Measurements from ENCODE around the gene KLHL3. TPM values are rescaled to one million over a fixed set of nuclear protein-coding genes. Genes with fewer than 3 reads are reported as not detected.

KLHL3 gene
- total and polyA plus RNA-seq, 2 experiments from 2014 or later, result 4.9 to 10.8 TPM

DNA sequence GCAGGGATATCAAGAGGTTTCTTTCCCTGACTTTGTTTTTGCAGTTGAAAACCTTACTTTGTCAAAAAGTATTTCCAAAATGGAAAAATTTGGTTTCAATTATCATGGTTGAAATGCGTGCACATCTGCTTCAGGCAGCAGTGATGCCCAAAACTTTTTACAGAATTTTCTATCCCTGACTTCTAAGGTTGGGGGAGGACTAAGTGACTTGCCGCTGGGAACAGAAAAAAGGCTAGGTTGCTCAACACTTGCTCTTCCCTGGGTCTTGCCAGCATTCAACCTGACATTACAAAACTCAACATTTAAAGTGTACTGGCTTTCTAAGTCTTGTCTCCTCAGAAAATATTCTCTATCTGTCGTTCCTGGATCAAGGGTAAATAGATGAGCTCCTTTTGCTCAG lies 4.7 kb downstream of the KLHL3 start:
- Histone ChIP-seq H4K20me1 (replicated peaks; ENCODE audit: insufficient read depth) (peaks cover 5% of the 10 kb centered on the region; the same call in 1 of the 2 replicates), H3F3A (replicated peaks; ENCODE audit: low read depth) (no peaks in the 10 kb centered on the region), H3K4me3 (no peak overlapping the region), H3K36me3 (ENCODE audit: insufficient read depth) (no peaks in the 10 kb centered on the region), H3K79me2 (replicated peaks; ENCODE audit: insufficient read depth) (peaks cover 79% of the 10 kb centered on the region), H3K27ac (ENCODE audit: low read depth) (no peak overlapping the region), H3K4me1 (ENCODE audit: insufficient read depth) (peaks cover 12% of the 10 kb centered on the region), H3K9me2 (ENCODE audit: insufficient read depth) (no peaks in the 10 kb centered on the region), H3K27me3 (ENCODE audit: insufficient read depth) (no peaks in the 10 kb centered on the region), H2AFZ (no peak overlapping the region), H3K4me2 (no peak overlapping the region)
- Mint-ChIP-seq H3K4me3 (no peak overlapping the region), H3K9me3 (no peaks in the 10 kb centered on the region), H3K4me1 (peaks cover 19% of the 10 kb centered on the region; the same call in 2 of the 3 replicates), H3K36me3 (ENCODE audit: low read depth) (no peaks in the 10 kb centered on the region), H3K27ac (no peak overlapping the region), H3K27me3 (ENCODE audit: insufficient read depth, low read depth, poor library complexity) (peaks cover 2% of the 10 kb centered on the region)
- no peak for ATAC-seq
- no peak for DNase-seq (ENCODE audit: low spot score)
- TF ChIP-seq ZNF331 (CRISPR knock-in tag; IDR thresholded peaks at IDR 0.05; ENCODE audit: low read depth) (no peak), POLR2AphosphoS5 (IDR thresholded peaks at IDR 0.05; ENCODE audit: low read depth) (no peak), EZH2phosphoT487 (IDR thresholded peaks at IDR 0.05; ENCODE audit: unreplicated experiment) (no peak), ZNF114 (CRISPR knock-in tag; IDR thresholded peaks at IDR 0.05) (no peak), EZH2 (IDR thresholded peaks at IDR 0.05; ENCODE audit: low read depth, unreplicated experiment) (no peak), CREB1 (CRISPR knock-in tag; IDR thresholded peaks at IDR 0.05; ENCODE audit: low read depth) (no peak), NANOG (IDR thresholded peaks at IDR 0.05; ENCODE audit: borderline replicate concordance) (no peak), JUNB (IDR thresholded peaks at IDR 0.05; ENCODE audit: unreplicated experiment) (no peak), STAT1 (IDR thresholded peaks at IDR 0.05; ENCODE audit: unreplicated experiment) (no peak)
- TF ChIP-seq, protein P1, sequence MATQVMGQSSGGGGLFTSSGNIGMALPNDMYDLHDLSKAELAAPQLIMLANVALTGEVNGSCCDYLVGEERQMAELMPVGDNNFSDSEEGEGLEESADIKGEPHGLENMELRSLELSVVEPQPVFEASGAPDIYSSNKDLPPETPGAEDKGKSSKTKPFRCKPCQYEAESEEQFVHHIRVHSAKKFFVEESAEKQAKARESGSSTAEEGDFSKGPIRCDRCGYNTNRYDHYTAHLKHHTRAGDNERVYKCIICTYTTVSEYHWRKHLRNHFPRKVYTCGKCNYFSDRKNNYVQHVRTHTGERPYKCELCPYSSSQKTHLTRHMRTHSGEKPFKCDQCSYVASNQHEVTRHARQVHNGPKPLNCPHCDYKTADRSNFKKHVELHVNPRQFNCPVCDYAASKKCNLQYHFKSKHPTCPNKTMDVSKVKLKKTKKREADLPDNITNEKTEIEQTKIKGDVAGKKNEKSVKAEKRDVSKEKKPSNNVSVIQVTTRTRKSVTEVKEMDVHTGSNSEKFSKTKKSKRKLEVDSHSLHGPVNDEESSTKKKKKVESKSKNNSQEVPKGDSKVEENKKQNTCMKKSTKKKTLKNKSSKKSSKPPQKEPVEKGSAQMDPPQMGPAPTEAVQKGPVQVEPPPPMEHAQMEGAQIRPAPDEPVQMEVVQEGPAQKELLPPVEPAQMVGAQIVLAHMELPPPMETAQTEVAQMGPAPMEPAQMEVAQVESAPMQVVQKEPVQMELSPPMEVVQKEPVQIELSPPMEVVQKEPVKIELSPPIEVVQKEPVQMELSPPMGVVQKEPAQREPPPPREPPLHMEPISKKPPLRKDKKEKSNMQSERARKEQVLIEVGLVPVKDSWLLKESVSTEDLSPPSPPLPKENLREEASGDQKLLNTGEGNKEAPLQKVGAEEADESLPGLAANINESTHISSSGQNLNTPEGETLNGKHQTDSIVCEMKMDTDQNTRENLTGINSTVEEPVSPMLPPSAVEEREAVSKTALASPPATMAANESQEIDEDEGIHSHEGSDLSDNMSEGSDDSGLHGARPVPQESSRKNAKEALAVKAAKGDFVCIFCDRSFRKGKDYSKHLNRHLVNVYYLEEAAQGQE (IDR thresholded peaks at IDR 0.05; ENCODE audit: unreplicated experiment), result no peak
- TF ChIP-seq, protein P2, sequence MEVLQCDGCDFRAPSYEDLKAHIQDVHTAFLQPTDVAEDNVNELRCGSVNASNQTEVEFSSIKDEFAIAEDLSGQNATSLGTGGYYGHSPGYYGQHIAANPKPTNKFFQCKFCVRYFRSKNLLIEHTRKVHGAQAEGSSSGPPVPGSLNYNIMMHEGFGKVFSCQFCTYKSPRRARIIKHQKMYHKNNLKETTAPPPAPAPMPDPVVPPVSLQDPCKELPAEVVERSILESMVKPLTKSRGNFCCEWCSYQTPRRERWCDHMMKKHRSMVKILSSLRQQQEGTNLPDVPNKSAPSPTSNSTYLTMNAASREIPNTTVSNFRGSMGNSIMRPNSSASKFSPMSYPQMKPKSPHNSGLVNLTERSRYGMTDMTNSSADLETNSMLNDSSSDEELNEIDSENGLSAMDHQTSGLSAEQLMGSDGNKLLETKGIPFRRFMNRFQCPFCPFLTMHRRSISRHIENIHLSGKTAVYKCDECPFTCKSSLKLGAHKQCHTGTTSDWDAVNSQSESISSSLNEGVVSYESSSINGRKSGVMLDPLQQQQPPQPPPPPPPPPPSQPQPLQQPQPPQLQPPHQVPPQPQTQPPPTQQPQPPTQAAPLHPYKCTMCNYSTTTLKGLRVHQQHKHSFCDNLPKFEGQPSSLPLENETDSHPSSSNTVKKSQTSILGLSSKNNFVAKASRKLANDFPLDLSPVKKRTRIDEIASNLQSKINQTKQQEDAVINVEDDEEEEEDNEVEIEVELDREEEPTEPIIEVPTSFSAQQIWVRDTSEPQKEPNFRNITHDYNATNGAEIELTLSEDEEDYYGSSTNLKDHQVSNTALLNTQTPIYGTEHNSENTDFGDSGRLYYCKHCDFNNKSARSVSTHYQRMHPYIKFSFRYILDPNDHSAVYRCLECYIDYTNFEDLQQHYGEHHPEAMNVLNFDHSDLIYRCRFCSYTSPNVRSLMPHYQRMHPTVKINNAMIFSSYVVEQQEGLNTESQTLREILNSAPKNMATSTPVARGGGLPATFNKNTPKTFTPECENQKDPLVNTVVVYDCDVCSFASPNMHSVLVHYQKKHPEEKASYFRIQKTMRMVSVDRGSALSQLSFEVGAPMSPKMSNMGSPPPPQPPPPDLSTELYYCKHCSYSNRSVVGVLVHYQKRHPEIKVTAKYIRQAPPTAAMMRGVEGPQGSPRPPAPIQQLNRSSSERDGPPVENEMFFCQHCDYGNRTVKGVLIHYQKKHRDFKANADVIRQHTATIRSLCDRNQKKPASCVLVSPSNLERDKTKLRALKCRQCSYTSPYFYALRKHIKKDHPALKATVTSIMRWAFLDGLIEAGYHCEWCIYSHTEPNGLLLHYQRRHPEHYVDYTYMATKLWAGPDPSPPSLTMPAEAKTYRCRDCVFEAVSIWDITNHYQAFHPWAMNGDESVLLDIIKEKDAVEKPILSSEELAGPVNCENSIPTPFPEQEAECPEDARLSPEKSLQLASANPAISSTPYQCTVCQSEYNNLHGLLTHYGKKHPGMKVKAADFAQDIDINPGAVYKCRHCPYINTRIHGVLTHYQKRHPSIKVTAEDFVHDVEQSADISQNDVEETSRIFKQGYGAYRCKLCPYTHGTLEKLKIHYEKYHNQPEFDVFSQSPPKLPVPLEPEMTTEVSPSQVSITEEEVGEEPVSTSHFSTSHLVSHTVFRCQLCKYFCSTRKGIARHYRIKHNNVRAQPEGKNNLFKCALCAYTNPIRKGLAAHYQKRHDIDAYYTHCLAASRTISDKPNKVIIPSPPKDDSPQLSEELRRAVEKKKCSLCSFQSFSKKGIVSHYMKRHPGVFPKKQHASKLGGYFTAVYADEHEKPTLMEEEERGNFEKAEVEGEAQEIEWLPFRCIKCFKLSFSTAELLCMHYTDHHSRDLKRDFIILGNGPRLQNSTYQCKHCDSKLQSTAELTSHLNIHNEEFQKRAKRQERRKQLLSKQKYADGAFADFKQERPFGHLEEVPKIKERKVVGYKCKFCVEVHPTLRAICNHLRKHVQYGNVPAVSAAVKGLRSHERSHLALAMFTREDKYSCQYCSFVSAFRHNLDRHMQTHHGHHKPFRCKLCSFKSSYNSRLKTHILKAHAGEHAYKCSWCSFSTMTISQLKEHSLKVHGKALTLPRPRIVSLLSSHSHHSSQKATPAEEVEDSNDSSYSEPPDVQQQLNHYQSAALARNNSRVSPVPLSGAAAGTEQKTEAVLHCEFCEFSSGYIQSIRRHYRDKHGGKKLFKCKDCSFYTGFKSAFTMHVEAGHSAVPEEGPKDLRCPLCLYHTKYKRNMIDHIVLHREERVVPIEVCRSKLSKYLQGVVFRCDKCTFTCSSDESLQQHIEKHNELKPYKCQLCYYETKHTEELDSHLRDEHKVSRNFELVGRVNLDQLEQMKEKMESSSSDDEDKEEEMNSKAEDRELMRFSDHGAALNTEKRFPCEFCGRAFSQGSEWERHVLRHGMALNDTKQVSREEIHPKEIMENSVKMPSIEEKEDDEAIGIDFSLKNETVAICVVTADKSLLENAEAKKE (CRISPR knock-in tag; IDR thresholded peaks at IDR 0.05), result no peak
- TF ChIP-seq, protein P3, sequence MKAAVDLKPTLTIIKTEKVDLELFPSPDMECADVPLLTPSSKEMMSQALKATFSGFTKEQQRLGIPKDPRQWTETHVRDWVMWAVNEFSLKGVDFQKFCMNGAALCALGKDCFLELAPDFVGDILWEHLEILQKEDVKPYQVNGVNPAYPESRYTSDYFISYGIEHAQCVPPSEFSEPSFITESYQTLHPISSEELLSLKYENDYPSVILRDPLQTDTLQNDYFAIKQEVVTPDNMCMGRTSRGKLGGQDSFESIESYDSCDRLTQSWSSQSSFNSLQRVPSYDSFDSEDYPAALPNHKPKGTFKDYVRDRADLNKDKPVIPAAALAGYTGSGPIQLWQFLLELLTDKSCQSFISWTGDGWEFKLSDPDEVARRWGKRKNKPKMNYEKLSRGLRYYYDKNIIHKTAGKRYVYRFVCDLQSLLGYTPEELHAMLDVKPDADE (IDR thresholded peaks at IDR 0.05), result no peak
- TF ChIP-seq, protein P4, sequence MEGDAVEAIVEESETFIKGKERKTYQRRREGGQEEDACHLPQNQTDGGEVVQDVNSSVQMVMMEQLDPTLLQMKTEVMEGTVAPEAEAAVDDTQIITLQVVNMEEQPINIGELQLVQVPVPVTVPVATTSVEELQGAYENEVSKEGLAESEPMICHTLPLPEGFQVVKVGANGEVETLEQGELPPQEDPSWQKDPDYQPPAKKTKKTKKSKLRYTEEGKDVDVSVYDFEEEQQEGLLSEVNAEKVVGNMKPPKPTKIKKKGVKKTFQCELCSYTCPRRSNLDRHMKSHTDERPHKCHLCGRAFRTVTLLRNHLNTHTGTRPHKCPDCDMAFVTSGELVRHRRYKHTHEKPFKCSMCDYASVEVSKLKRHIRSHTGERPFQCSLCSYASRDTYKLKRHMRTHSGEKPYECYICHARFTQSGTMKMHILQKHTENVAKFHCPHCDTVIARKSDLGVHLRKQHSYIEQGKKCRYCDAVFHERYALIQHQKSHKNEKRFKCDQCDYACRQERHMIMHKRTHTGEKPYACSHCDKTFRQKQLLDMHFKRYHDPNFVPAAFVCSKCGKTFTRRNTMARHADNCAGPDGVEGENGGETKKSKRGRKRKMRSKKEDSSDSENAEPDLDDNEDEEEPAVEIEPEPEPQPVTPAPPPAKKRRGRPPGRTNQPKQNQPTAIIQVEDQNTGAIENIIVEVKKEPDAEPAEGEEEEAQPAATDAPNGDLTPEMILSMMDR (conservative IDR thresholded peaks at IDR 0.05; ENCODE audit: low read depth in 2 of 2), result no peak

Measured in GM23338 (cell line).